Measurements from ENCODE around the gene ALDH1L1.

Gene ALDH1L1

GRCh38 chr3:126153695-126154360, 26.6 kb downstream of the ALDH1L1 start:
- no peak for DNase-seq

DNA sequence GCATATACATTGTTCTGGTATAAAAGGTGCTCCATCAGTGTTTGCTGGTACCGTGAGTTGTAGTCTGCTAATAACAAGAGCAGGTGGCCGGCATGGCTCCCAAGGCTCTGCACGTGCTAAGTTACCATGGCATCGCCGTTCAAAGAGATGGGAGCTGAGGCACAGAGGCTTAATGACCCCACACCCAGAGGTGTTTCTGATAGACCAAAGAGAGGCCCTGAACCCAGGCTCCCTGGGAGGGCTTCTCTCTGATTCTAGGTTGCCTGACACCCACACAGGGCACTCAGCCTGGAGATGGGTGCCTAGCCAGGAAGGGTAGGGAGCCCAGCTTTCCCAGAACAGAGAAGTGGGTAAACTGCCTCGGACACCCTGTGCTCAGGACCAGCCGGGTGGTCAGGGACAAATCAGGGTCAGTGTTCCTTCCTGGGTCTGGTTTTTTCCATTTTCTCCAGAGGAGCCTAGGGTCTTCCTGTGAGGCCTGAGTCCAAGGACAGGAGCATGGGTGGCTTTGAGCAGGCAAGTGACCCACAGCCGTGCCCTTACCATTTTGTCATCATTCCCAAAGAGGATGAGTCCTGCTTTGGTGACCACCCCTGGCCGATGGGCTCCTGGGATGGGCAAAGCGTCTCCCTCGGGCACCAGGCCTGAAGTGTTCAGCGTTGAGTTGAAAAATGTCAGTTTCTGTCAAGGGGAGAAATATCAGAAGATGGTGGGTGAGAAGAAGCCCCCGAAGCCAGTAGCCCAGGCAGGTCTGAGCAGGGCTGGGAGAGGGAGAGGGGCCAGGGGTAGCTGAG, 27.3 kb downstream of the ALDH1L1 start:
- DNase-seq = no peak

DNA sequence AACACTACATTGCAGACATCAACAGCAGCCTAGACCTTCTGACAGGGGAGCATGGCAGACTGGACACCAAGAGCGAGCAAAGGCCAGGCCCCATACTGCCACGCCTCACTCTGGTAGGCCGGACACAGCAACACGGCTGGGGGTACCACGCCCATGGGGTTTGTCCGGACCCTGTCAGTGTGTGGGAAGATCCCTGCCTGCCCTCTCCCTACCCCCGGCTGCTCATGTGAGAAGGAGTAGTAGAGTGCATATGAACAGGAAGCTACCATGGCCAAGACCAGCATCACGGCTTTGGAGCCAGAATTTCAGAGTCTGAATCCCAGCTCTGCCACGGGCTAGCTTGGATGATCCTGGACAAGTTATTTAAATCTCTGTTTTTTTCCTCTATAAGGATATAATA, 27.9 kb downstream of the ALDH1L1 start:
- DNase-seq = no peak

DNA sequence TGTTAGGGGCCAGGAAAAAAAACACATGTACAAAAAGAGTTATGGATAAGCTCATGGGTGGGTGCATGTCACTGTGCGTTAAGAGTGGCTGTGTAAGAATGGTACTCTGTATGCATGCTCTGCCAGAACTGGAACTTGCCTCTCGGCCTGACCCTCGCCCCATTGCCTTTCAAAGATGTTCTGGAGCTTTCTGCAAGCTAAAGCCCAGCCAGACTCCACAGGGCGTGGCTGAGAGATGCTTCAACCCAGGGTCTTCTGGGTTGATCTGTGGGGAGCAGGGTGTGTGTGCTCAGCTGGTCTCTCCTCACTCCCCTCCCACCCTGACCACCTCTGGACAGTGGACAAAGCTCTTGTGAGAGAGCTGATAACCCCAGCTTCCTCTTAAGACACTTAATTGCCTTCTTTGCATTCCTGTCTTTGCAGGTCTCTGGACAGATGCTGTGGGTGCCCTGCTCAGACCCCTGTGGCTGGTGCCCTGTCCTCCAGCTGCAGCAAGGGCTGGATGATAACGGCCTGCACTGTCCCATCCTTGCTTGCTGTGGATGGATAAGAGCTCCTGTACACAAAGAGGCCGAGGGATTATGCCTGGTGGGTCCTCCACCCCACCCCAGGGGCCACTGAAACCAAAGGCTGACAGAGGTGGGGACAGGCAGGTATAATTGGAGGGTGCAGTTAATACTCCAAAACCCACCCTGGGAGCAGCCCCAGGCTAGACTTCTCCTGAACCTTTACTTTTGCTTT, 28.7 kb downstream of the ALDH1L1 start:
- no peak for DNase-seq

DNA sequence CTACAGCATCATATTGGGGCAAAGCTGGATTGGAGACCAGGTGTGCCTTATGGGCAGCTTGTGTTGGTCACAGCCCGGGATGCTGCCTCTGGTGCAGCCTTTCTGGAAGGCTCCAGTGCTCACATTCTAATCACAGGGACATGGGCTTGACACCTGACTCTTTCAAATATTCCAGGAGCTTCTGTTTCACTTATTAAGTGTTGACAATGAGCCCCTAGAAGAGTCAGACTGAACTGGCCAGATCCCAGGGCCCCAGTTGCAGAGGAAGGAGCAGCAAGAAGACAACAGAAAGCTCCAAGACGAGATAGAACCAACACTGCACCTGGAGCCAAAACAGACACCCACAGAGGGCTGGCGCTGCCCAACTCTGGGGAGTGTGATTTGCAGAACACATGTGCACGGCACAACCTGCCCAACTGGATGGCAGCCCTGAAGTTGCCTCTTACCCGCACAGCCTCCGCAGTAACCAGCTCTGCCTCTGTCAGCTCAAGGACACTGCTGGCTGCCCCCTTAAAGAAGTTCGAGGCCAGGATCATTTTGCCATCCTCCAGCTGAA, 30.3 kb downstream of the ALDH1L1 start:
- DNase-seq = no peak

GRCh38 chr3:126149256-126149902, 31.0 kb downstream of the ALDH1L1 start:
- DNase-seq = no peak

- no peak for DNase-seq
Measured at GRCh38 chr3:126147932-126148683, 32.3 kb downstream of the ALDH1L1 start.

- DNase-seq = no peak
Measured at GRCh38 chr3:126147147-126147931, 33.0 kb downstream of the ALDH1L1 start.

DNA sequence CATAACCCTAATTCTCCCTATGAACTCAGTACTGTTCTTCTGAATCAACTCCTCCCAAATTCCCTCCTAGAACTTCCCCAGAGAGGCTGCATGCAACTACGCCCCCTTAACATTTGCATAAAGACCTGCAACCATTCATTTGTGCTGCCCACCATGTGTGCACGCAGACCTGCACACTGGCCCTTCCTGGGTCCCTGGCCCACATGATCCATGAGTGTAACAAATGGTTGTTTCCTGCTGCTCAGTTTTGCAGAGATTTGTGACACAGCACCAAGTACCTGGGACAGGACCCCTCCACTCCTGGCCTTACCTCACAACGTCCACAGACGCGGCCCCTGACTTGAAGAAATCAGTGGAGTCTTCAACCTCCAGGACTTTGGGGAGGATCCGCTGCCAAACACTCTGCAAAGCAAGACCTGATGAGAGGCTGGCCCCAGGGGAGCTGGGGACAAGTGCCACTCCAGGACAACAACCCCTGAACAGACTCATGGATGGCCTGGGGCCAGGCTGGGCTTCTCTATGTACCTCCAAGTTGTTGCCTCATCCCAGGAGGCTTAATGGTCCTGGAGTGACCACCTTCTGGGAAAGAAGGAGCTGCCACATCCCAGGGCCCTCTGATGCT, 33.8 kb downstream of the ALDH1L1 start:
- DNase-seq = no peak

- no peak for DNase-seq
Measured at GRCh38 chr3:126146034-126146433, 34.4 kb downstream of the ALDH1L1 start.

DNA sequence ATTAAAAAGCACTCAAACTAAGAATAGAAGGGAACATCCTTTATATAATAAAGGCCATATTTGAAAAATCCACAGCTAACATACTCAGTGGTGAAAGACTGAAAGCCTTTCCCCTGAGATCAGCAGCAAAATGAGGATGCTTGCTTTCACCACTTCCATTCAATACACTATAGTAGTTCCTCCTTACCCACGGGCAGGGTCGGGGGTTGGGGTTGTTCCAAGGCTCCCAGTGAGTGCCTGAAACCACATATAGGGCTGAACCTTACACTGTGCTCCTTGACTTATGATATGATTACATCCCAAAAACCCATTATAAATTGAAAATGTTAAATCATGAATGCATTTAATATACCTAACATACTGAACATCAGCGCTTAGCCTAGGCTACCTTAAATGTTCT, 37.7 kb downstream of the ALDH1L1 start:
- DNase-seq = no peak

DNA sequence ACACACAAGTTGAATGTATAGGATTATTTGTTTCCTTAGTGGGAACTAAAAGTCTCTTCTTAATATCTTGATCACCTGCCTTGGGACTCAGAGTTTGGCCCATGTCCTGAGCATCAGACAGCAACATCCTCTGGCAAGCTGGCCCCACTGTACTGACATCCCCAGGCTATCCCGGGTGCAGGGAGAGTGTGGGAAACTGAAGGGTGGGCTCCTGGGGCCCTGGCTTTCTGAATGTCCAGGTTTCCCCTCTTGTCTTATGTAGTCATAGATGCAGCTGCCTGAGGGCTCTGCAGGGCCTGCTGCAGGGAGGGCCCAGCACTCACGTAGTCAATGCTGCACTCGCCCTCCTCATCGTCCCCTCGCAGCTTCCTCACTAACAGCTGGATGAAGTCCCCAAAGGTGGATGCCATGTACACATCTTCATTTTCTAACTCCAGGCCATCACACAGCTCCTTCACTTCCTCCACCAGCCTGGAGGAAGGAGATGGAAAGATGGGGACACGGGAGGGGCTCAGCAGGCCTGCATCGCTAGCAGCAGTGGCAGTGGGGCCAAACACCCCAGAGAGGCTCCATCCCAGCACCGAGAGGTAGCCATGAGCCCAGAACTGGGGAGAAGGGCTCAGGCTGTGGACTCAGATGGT, 42.8 kb downstream of the ALDH1L1 start:
- no peak for DNase-seq

GRCh38 chr3:126136428-126137220, 43.8 kb downstream of the ALDH1L1 start:
- DNase-seq = no peak

DNA sequence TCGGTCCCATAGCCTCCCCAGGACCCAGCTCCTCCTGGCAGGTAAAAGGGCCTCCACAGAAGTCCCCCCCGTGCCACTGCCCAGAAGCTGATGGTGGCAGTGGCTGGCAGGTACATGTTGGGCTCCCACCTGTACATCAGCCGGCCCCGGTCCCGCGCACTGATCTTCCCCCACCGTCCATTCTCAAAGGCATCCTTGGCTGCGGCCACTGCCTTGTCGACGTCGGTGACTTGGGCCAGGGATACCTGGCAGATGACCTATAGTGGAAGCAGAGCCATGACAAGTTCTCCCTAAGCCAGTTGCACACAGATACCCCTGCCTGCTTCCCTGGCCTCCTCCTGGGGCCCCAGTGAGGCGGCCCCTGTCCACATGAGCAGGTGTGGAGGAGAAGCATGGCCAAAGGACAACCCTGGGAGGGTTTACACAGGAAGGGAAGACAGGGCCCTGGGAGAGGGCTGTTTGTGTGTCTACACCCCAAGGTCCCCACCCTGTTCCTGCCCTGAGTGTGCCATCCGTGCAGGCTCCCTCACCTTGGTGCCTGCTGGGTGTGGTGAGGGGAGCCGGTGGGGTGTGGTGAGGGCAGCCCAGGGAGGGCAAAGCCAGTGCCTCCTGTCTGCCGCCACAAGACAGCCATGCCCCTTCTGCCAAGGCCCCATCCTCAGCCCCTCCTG, 44.8 kb downstream of the ALDH1L1 start:
- no peak for DNase-seq

GRCh38 chr3:126135071-126135405, 45.3 kb downstream of the ALDH1L1 start:
- no peak for DNase-seq

GRCh38 chr3:126134219-126134975, 46.0 kb downstream of the ALDH1L1 start:
- DNase-seq = peak; percentile 76

DNA sequence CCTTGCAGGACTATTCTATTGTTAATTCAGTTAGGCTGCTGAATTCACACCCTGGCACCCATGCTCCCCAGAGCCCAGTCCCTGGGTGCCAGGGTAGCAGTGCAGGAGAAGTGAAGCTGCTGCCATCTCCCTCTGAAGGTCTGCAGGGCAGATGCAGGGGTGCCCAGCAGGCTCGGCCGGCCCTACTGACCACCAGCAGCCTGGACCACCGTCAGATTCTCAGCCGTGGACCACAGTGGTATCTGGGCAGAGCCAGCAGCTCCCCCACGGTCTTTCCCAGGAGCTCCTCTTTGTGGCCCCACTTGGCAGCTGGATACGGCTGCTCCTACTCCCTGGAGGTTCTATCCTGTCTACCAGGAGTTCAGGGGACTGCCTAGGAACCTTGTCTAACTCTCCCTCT, 46.8 kb downstream of the ALDH1L1 start:
- no peak for DNase-seq

All from hematopoietic multipotent progenitor cell treated with erythropoietin and hydrocortisone succinate and interleukin-3 and kit ligand, for 4 days (in vitro differentiated cells).